ENCODE data around the gene CHRM2. TPM values are rescaled to one million over a fixed set of nuclear protein-coding genes. Genes with fewer than 3 reads are reported as not detected.

CHRM2 gene
- total RNA-seq, 2 experiments from 2014 or later = not detected

GRCh38 chr7:136877509-136877908 lies 9.1 kb downstream of the CHRM2 start:
- H3K9me3 Mint-ChIP-seq = peaks cover 4% of the 10 kb centered on the region
- no peak for ATAC-seq (ENCODE audit: poor library complexity)
- no peaks in the 10 kb centered on the region for H3K27me3 ChIP-seq (ENCODE audit: control insufficient read depth in 1 of 2, insufficient read depth in 2 of 2, low read length in 2 of 2)
- no peaks in the 10 kb centered on the region for H3K9me3 ChIP-seq (ENCODE audit: control insufficient read depth in 1 of 2, insufficient read depth in 1 of 2, low read length in 2 of 2)
- no peak overlapping the region for H3K27ac Mint-ChIP-seq
- no peaks in the 10 kb centered on the region for H3K4me1 ChIP-seq (ENCODE audit: insufficient read depth, low read length)
- H3K36me3 Mint-ChIP-seq (ENCODE audit: low read depth) = no peaks in the 10 kb centered on the region
- intact Hi-C loops (cut with DNase I, micrococcal nuclease) = no loop called here
- no peaks in the 10 kb centered on the region for H3K4me1 Mint-ChIP-seq (ENCODE audit: low read depth)
- CTCF ChIA-PET = no interaction called here
- no peaks in the 10 kb centered on the region for H3K36me3 ChIP-seq (ENCODE audit: insufficient read depth, low read length)
- no peak overlapping the region for H3K4me3 ChIP-seq (ENCODE audit: low read length)
- H3K4me3 Mint-ChIP-seq = no peak overlapping the region
- H3K27ac ChIP-seq (ENCODE audit: low read depth in 1 of 2, low read length in 2 of 2) = no peak overlapping the region
- no peak for DNase-seq
- POLR2A ChIA-PET = no interaction called here
- H3K27me3 Mint-ChIP-seq = peaks cover 7% of the 10 kb centered on the region
- TF ChIP-seq CTCF (IDR thresholded peaks at IDR 0.05) = no peak

- no peaks in the 10 kb centered on the region for H3K4me1 Mint-ChIP-seq (ENCODE audit: low read depth)
- peaks cover 4% of the 10 kb centered on the region for H3K9me3 Mint-ChIP-seq
- ATAC-seq (ENCODE audit: poor library complexity) (no peak), DNase-seq (no peak)
- ChIA-PET POLR2A (no interaction called here), CTCF (no interaction called here)
- peaks cover 3% of the 10 kb centered on the region for H3K27me3 Mint-ChIP-seq
- no peaks in the 10 kb centered on the region for H3K9me3 ChIP-seq (ENCODE audit: control insufficient read depth in 1 of 2, insufficient read depth in 1 of 2, low read length in 2 of 2)
- no peak overlapping the region for H3K4me3 ChIP-seq (ENCODE audit: low read length)
- H3K27me3 ChIP-seq (ENCODE audit: control insufficient read depth in 1 of 2, insufficient read depth in 2 of 2, low read length in 2 of 2) = no peaks in the 10 kb centered on the region
- H3K4me3 Mint-ChIP-seq = no peak overlapping the region
- H3K4me1 ChIP-seq (ENCODE audit: insufficient read depth, low read length) = no peaks in the 10 kb centered on the region
- no peak overlapping the region for H3K27ac ChIP-seq (ENCODE audit: low read depth in 1 of 2, low read length in 2 of 2)
- H3K27ac Mint-ChIP-seq = no peak overlapping the region
- no peaks in the 10 kb centered on the region for H3K36me3 ChIP-seq (ENCODE audit: insufficient read depth, low read length)
- no peaks in the 10 kb centered on the region for H3K36me3 Mint-ChIP-seq (ENCODE audit: low read depth)
- no peak for TF ChIP-seq CTCF (IDR thresholded peaks at IDR 0.05)
- intact Hi-C loops (cut with DNase I, micrococcal nuclease) = no loop called here
Observed at GRCh38 chr7:136877990-136878389, 9.5 kb downstream of the CHRM2 start.

GRCh38 chr7:136878878-136879277 lies 10.4 kb downstream of the CHRM2 start:
- Histone ChIP-seq H3K9me3 (ENCODE audit: control insufficient read depth in 1 of 2, insufficient read depth in 1 of 2, low read length in 2 of 2) (no peaks in the 10 kb centered on the region), H3K27ac (ENCODE audit: low read depth in 1 of 2, low read length in 2 of 2) (no peak overlapping the region), H3K4me1 (ENCODE audit: insufficient read depth, low read length) (no peaks in the 10 kb centered on the region), H3K27me3 (ENCODE audit: control insufficient read depth in 1 of 2, insufficient read depth in 2 of 2, low read length in 2 of 2) (no peaks in the 10 kb centered on the region), H3K4me3 (ENCODE audit: low read length) (no peak overlapping the region), H3K36me3 (ENCODE audit: insufficient read depth, low read length) (no peaks in the 10 kb centered on the region)
- Mint-ChIP-seq H3K27ac (no peak overlapping the region), H3K4me1 (ENCODE audit: low read depth) (no peaks in the 10 kb centered on the region), H3K4me3 (no peak overlapping the region), H3K27me3 (no peaks in the 10 kb centered on the region), H3K9me3 (peaks cover 4% of the 10 kb centered on the region), H3K36me3 (ENCODE audit: low read depth) (no peaks in the 10 kb centered on the region)
- CTCF ChIA-PET = no interaction called here
- no peak for ATAC-seq (ENCODE audit: poor library complexity)
- POLR2A ChIA-PET = no interaction called here
- no peak for DNase-seq
- TF ChIP-seq CTCF (IDR thresholded peaks at IDR 0.05) = no peak
- intact Hi-C loops (cut with DNase I, micrococcal nuclease) = no loop called here
